NOMO-1 treated with DMSO at 0.1 percent for 48 hours (cell line): Measurements from ENCODE around the gene C3AR1.

Experiments
- DNase-seq: peaks from one replicate; lab custom pipeline; 2025; ENCODE audit not compliant: unreplicated experiment; lab: John Stamatoyannopoulos, UW

The C3AR1 gene

DNA sequence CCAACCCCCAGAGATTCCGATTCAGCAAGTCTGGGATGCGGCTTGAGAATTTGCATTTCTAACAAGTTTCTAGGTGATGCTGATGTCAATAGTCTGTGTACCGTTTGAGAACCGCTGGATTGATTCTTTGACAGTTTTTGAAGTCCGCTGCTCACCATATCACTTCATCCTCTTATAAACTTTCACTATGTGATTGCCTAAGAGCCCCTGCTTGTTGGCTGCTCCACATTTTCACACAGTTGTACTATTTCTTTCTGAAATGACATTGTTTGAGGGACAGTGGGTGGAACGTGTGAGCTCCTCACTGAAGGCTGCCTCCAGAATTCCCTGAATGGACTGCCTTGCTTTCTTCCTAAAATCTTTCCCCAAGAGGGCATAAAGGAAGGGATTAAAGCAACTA, 7.7 kb downstream of the C3AR1 start:
- DNase-seq = no peak

GRCh38 chr12:8057839-8058238, 8.3 kb downstream of the C3AR1 start:
- DNase-seq = peak; percentile 66

- no peak for DNase-seq
Observed at GRCh38 chr12:8057306-8057705, 8.9 kb downstream of the C3AR1 start.

- DNase-seq = no peak
Observed at GRCh38 chr12:8054816-8055215, 11.3 kb downstream of the C3AR1 start.

DNA sequence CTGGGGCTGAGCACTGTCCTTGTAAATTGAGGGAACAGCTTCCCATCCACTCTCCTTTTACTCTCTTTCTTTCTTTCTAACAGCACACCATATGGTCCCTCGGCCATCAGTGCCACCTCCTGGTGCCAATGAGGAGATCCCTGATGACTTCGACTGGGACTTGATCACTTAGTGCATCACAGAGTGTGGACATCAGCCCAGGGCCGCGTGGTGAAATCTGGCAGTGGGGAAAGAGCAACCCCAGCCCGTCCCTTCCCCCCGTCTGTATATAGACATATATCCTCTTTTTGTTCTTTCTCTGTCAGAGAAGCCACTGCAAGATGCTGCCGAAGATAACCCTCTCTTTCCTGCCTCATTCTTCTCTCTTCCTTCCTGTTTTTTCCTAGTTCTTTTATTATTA, 13.5 kb downstream of the C3AR1 start:
- peak; percentile 69 for DNase-seq

DNA sequence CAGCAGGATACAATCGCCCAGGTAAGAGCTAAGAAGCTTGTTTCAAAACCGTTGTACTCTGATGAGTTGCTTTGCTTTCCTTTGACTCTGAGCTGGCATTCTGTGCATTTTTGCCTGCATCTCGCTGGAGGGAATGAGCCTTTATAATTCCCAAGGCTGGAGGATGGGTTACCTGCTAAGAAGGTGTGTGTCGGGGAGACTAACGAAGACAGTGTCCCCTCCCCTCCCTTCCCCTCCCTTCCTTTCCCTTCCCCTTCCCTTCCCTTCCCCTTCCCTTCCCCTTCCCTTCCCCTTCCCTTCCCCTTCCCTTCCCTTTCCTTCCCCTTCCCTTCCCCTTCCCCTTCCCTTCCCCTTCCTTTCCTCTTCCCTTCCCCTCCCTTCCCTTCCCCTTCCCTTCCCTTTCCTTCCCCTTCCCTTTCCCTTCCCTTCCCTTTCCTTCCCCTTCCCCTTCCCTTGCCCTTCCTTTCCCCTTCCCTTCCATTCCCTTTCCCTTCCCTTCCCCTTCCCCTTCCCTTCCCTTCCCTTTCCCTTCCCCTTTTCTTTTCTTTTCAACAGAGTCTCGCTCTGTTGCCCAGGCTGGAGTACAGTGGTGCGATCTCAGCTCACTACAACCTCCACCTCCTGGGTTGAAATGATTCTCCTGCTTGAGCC, 15.4 kb downstream of the C3AR1 start:
- no peak for DNase-seq

DNA sequence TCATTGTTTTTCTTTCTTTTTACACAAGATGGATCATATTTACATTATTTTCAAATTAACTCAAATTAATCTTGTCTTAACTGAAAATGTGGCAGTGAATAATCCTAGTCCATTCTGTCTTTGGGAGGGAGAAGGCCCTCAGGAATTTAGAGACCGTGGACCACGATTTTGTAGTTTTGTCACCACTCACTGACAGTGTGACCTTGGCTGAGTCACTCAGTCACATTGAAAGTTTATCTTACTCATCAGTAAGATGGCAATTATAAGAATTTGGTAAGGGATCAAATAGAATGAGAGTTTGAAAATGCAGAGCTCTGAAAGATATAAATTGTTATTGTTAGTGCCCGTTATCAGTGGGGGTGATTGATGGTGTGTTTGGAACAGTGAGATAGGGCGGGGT, 17.3 kb downstream of the C3AR1 start:
- no peak for DNase-seq

DNA sequence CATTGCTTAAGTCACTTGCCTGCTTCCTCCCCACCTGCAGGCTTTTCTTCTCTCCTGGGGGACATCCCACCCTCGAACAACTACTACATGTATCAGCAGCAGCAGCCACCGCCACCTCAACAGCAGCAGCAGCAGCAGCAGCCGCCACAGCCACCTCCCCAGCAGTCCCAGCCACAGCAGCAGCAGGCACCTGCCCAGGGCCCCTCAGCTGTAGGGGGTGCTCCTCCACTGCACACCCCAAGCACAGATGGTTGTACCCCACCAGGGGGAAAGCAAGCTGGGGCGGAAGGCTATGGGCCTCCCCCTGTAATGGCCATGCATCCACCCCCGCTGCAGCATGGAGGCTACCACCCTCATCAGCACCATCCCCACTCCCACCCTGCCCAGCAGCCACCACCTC, 18.3 kb downstream of the C3AR1 start:
- no peak for DNase-seq

DNA sequence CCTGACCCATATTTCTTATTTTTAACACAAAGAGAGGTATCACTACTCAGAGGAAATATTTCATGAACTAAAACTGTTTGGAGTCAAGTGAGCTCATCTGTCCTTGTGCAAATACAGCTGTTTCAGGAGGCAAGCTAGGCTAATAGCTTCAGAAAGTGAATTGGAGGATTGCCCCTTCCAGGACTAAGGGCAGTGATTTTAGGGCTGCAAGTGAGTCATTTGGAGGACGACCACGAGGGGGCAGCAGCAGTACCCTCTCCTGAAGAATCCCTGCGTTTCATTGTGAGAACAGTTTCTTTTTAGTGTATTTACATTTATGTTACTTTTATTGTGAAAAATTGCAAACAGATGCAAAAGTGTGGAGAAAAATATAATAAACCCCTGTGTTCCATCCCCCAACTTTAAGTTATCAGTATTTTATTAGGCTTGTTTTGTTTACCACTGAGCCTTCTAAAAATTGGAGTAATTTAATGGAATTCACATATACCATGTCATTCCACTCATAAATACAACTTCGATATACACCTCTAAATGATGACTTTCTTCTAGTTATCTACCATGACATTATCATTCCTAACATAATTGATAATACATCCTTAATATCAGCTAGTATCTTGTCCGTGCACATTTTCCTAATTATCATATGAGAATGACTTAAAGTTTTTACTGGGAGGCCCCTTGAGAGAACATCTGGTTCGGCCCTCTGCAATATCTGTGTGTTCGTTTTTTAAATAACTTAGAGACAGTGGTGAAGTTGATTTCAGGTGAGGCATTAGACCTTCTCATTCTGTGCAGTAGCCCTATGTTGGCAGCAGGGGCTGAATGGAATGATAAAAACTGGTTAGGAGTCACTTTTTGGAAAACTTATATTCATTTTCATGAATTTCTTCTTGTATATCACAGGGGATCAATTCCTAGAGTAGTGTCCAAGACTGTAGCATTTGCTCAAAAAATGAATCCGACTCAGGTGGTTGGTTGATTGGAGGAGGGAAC, 19.9 kb downstream of the C3AR1 start:
- DNase-seq = peak; percentile 74

DNA sequence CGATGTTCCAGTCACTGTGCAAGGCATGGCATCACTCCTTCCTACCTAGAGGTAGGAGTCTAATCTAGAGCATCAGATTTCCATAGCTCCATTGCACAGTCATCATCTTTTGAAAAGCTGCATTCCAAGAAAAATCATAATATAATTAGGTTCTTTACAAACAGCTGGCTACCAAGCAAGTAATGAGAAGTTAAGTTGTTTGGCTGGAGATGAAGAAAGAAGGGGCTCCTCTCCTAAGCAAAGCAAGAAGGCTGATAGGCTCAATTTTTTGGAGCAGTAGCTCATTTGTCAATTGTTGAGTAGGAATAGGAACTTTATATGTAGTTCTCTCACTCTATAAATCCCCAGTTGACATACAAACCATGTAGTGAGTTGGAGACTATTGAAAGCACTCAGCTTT, 25.4 kb downstream of the C3AR1 start:
- no peak for DNase-seq

GRCh38 chr12:8038659-8039114, 27.5 kb downstream of the C3AR1 start:
- no peak for DNase-seq

- no peak for DNase-seq
Observed at GRCh38 chr12:8037947-8038346, 28.2 kb downstream of the C3AR1 start.

GRCh38 chr12:8037046-8037663, 29.0 kb downstream of the C3AR1 start:
- DNase-seq = peak; percentile 73

- no peak for DNase-seq
Observed at GRCh38 chr12:8036346-8036745, 29.8 kb downstream of the C3AR1 start.

- DNase-seq = no peak
Observed at GRCh38 chr12:8035440-8036010, 30.6 kb downstream of the C3AR1 start.

GRCh38 chr12:8034802-8035201, 31.4 kb downstream of the C3AR1 start:
- DNase-seq = no peak

DNA sequence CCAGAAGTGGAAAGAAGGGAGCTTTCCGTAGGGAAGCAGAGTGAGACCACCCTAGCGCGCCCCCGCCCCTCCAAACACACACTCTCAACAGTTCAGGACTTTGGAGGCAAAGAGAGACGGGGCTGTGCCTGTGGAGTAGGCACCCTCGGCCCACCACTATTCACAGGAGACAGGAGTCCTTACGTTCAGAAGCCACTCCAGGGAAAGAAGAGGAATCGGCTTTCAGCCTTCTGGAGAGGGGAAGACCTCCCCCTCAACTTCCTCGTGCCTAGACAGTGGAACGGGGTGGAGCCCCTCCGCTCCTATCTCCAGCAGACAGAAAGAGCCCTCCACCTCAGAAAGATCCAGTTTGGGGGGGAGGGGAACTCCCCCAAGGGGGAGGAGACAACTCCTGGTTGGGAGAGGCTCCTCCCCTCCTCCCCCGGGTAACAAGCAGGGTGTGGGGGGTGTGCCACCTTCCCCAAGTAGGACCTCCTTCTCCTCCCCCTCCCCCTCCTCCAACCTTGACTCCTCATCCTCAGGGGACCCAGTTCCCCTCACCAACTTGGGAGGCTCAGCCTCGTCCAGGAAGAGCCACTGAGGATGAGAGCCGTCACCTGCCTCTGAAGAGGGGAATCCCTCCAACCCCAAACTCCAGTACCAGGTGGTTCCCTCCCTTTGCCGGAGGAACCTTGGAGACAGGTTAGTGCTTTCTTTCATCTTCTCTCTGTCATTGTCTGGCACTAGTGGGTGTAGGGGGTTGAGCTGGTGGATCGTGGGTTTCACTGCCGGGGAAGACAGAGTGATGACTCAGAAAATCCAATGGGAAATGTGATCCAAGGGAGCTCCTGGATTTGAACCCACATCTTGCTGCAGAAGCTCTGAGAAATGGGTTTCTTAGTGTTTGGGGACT, 32.8 kb downstream of the C3AR1 start:
- no peak for DNase-seq

DNA sequence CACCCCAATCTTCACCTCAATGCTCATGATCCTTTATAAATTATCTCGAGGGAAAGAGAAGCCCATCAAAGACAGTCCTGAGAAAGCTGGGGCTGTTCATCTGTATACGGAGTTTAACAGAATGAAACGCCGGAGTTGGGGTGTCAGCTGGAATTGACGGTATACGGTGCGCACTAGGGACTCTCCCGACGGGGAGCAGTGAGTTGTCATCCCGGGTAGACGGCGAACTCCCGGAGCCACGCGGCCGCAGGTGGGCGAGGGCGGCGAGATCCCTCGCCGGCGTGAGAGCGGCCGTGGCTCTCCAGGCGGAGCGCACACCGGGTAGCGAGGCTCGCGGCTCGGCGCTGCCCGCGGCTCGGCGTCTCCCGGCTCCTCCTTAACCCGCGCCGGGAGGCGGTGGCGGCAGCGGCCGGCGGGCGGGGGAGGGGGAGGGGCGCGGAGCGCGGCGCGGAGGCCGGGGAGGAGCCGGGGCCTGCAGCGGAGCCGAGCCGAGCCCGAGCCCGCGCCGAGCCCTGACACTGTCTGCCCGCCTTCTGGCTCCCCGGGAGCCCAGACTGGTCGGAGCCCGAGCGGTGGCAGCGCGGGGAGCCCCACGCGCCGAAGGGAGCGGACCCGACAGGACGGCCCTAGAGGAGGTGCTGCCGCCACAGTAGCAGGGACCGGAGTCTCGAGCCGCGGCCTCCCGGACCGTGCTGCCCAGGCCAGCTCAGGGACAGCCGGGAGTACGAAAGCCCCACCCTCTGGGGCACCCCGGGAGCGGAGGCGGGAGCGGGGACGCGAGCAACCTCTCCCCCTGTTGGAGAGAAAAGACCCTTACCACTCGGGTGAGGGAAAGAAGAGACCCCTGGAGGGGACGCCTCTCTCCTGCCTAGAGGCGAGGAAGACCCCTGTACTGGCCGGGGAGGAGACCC, 33.7 kb downstream of the C3AR1 start, which contains the start of gene FOXJ2:
TSS of gene FOXJ2 (plus strand) at position 475 of the 911 bp plus-strand sequence. CDS start 7,117 bp downstream, outside the sequence.
- DNase-seq = peak; percentile 53

GRCh38 chr12:8031872-8032241, 34.3 kb downstream of the C3AR1 start:
- no peak for DNase-seq
